Measurements from ENCODE around the gene ARHGAP28. TPM values are rescaled to one million over a fixed set of nuclear protein-coding genes. Genes with fewer than 3 reads are reported as not detected.

Gene ARHGAP28
- total and polyA plus RNA-seq, 12 donors: 0.35 to 5.3 (median 2.2) TPM

DNA sequence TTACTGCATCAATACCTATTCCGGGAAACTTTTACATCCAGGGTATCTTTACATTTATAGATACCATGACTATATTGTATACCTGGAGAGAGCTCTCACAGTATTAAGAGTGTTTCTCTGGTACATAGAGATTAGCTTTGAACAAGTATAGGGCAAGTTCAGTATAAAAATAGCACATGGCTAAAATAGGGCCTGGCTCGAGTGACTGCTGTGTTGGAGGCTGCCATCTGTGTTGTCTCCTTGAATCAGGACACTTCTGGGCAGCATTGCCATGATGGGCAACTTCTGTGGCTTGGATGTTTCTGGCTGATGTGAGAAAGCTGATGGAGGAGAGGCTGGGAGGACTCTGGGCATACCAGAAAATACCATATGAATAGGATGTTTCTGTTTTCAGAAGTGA lies 18.7 kb downstream of the ARHGAP28 start:
- Histone ChIP-seq H3K27ac (peak overlapping the region in 6 of 10 donors; percentile 17 to 59 (median 38)), H3K4me3 (no peak overlapping the region), H3K27me3 (no peaks in the 10 kb centered on the region), H3K4me1 (peaks cover 0 to 29% (median 13%) of the 10 kb centered on the region in 9 donors), H3K36me3 (no peaks in the 10 kb centered on the region), H3K9me3 (peaks cover 0 to 16% (median 7%) of the 10 kb centered on the region in 11 donors)
- peak; percentile 11 to 31 for DNase-seq
- 55 to 60% methylated on average over 2 of the region's 2 CpGs for WGBS, 2 donors
- intact Hi-C loops (cut with DNase I): loop anchor here in 1 of 10 donors (10.0 kb wide), 1 partner anchor 203 kb away; no protein-coding TSS in a partner anchor
- peak in 7 of 8 donors; percentile 71 to 97 (median 95) for ATAC-seq
- TF ChIP-seq, protein P1, sequence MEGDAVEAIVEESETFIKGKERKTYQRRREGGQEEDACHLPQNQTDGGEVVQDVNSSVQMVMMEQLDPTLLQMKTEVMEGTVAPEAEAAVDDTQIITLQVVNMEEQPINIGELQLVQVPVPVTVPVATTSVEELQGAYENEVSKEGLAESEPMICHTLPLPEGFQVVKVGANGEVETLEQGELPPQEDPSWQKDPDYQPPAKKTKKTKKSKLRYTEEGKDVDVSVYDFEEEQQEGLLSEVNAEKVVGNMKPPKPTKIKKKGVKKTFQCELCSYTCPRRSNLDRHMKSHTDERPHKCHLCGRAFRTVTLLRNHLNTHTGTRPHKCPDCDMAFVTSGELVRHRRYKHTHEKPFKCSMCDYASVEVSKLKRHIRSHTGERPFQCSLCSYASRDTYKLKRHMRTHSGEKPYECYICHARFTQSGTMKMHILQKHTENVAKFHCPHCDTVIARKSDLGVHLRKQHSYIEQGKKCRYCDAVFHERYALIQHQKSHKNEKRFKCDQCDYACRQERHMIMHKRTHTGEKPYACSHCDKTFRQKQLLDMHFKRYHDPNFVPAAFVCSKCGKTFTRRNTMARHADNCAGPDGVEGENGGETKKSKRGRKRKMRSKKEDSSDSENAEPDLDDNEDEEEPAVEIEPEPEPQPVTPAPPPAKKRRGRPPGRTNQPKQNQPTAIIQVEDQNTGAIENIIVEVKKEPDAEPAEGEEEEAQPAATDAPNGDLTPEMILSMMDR (IDR thresholded peaks at IDR 0.05): no peak

GRCh38 chr18:6750411-6750810 lies 20.9 kb downstream of the ARHGAP28 start:
- Histone ChIP-seq H3K36me3 (no peaks in the 10 kb centered on the region), H3K4me3 (no peak overlapping the region), H3K4me1 (peaks cover 0 to 29% (median 14%) of the 10 kb centered on the region in 9 donors), H3K27me3 (no peaks in the 10 kb centered on the region), H3K27ac (no peak overlapping the region), H3K9me3 (peaks cover 0 to 16% (median 7%) of the 10 kb centered on the region in 11 donors)
- intact Hi-C loops (cut with DNase I): no loop called here
- ATAC-seq (no peak), DNase-seq (no peak)
- WGBS, 2 donors: 96 to 100% methylated on average over 1 of the region's 1 CpG
- TF ChIP-seq, protein P1 (IDR thresholded peaks at IDR 0.05): no peak

DNA sequence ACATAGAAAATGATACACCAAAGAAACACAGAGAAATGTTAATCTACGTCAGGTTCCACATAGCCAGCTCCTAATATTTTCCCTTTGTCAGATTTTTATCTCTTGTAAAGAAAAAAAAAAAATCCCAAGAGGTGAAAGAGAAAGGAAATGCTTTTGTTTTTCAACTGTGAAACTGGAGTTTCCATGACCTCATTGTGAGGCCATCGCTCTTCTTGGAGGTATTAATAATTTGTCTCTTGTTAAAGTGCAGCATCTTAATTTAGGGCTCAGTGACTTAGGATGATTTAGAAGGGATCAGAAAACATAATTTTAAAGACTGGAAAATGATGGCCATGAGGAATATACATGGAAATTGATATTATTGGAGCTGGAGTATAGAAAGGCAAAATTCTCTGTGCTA lies 21.7 kb downstream of the ARHGAP28 start:
- H3K4me1 ChIP-seq: peaks cover 0 to 29% (median 20%) of the 10 kb centered on the region in 9 donors
- H3K9me3 ChIP-seq: peaks cover 0 to 16% (median 7%) of the 10 kb centered on the region in 11 donors
- H3K36me3 ChIP-seq: no peaks in the 10 kb centered on the region
- peak in 3 of 8 donors; percentile 24 to 50 (median 39) for ATAC-seq
- no peak overlapping the region for H3K4me3 ChIP-seq
- no peaks in the 10 kb centered on the region for H3K27me3 ChIP-seq
- 46 to 69% methylated on average over 2 of the region's 2 CpGs for WGBS, 2 donors
- peak overlapping the region in 3 of 10 donors; percentile 1 to 23 (median 19) for H3K27ac ChIP-seq
- intact Hi-C loops (cut with DNase I): no loop called here
- TF ChIP-seq, protein P1 (IDR thresholded peaks at IDR 0.05): no peak
- no peak for DNase-seq

DNA sequence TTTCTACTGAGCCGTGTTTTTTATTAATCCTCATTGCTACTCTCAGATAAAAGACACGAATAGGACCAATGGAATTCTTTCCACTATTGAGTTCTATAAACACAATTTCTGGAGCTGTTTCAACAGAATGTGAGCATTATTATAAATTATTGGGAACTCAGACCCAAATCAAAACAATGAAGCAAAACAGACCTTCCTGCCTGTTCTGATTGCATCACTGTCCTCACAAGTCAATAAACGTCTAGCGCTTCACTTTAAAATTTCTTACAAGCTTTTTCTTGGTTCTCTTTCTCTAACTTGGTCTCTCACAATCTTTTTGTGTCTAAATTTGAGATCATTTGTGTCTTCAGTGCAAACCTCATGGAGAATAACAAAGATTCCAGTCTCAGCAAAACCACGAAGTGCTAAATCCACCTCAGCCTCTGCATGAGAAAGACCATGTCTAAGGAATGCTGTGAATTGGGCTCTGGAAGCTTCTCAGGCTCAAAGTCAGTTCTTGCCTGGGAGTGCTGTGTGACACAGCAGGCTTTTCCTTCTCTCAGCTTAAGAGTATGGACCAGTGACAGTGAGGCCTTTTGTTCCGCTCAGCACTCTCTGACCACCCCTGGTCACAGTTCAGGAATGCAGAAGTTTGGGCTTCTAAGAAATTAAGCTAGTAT lies 22.8 kb downstream of the ARHGAP28 start:
- Histone ChIP-seq H3K9me3 (peaks cover 0 to 16% (median 7%) of the 10 kb centered on the region in 11 donors), H3K27ac (peak overlapping the region in 4 of 10 donors; percentile 11 to 38 (median 22)), H3K27me3 (no peaks in the 10 kb centered on the region), H3K4me3 (no peak overlapping the region), H3K4me1 (peaks cover 0 to 25% (median 19%) of the 10 kb centered on the region in 9 donors), H3K36me3 (no peaks in the 10 kb centered on the region)
- WGBS, 2 donors: 53 to 55% methylated on average over 6 of the region's 6 CpGs
- TF ChIP-seq, protein P1 (IDR thresholded peaks at IDR 0.05): no peak
- intact Hi-C loops (cut with DNase I): no loop called here
- ATAC-seq: peak in 3 of 8 donors; percentile 23 to 51 (median 38)
- no peak for DNase-seq
